ENCODE results near the gene BIN2. TPM values are rescaled to one million over a fixed set of nuclear protein-coding genes. Genes with fewer than 3 reads are reported as not detected.
A peak's percentile ranks its signal among the peaks of the same experiment; 100 is the strongest.
"Not testable (repeated sequence)": the region's sequence is repeated elsewhere in the genome, so short reads cannot be mapped to it uniquely, and the experiment has no call there.

Gene BIN2
- total and polyA plus RNA-seq, 12 donors, result 0.57 to 13.2 (median 1.5) TPM

DNA sequence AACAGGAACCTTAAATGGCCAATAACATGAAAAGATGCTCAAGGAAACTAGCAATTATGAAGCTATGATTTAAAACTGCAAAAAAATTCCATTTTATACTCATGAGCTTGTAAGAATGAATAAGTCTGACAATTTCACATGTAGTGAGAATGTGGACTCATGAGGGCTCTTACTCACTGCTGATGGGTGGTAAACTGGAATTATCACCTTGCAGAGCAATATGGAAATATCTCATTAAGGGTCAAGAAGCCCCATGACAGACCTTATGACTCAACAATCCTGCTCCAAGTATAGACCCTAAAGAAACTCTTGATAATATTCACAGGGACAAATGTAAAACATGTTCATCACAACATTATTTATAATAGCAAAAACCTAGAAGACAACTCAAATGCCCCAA lies 30.3 kb downstream of the BIN2 start:
- Histone ChIP-seq H3K4me1 (peaks cover 0 to 5% (median 0%) of the 10 kb centered on the region in 9 donors), H3K36me3 (peaks cover 0 to 84% (median 0%) of the 10 kb centered on the region in 9 donors), H3K27ac (no peak overlapping the region), H3K9me3 (no peaks in the 10 kb centered on the region), H3K27me3 (no peaks in the 10 kb centered on the region), H3K4me3 (no peak overlapping the region)
- no peak for TF ChIP-seq CTCF (IDR thresholded peaks at IDR 0.05)
- intact Hi-C loops (cut with DNase I), result no loop called here
- no peak for DNase-seq
- no peak for ATAC-seq

DNA sequence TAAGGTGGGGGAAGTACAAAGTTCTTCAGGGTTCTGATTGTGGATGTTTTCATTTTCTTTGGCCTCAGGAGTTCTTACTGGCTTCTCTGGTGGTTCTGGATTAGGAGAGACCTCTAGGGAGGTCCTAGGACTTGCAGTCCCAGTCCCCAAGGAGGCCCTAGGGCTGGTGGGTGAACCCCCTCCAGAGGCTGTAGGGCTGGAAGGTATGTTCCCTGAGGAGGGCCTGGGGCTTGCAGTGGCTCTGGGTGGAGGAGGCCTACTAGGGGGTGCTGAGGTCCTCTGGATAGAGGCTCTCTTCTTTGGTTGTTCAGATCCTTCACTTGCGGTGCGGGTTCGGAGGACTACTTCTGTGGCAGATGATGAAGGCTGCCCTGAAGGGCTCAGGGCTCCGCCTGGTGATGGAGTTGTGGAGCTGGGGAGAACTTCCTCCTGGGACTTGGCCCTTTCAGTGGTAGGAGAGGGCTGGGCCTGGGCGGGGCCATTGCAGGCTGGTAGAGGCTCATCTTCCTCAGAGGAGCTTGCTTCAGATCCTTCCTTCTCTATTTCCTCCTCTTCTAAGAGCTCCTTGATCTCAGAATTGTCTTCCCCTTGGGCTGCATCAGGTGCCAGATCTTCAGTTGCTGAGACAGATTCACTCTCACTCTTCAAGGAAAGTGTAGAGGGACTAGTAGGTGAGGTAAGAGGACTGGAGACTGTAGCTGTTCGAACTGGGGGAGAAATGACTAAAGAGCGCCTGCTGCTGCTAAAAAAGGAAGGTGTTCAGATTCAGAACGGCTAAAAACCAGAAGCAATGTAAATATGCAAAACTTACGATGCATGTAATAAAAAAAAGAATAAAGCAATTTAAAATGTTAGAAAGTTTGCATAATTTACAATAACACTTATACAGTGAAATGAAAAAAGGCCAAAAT lies 32.1 kb downstream of the BIN2 start:
- peaks cover 0 to 83% (median 0%) of the 10 kb centered on the region in 9 donors for H3K36me3 ChIP-seq
- 83 to 84% methylated on average over 9 of the region's 9 CpGs for WGBS, 2 donors
- ATAC-seq (peak in 4 of 8 donors; percentile 53 to 76 (median 68)), DNase-seq (peak; percentile 12 to 48)
- intact Hi-C loops (cut with DNase I); H3K4me3 ChIP-seq; H3K27me3 ChIP-seq; H3K4me1 ChIP-seq; H3K9me3 ChIP-seq: not testable (repeated sequence)
- TF ChIP-seq CTCF (IDR thresholded peaks at IDR 0.05), result peak in 1 of 9 donors; percentile 10
- H3K27ac ChIP-seq, result peak overlapping the region in 1 of 10 donors; percentile 34

- intact Hi-C loops (cut with DNase I), result loop anchor here in 1 of 10 donors (5.0 kb wide), 1 partner anchor 51 kb away; no protein-coding TSS in a partner anchor
- peaks cover 0 to 90% (median 0%) of the 10 kb centered on the region in 9 donors for H3K36me3 ChIP-seq
Observed at GRCh38 chr12:51285843-51286242, 38.1 kb downstream of the BIN2 start.

More at GRCh38 chr12:51285843-51286242, 38.1 kb downstream of the BIN2 start:
- H3K27me3 ChIP-seq, result no peaks in the 10 kb centered on the region
- WGBS, 2 donors, result 88 to 93% methylated on average over 1 of the region's 1 CpG
- ATAC-seq, result no peak
- no peak for DNase-seq
- H3K4me1 ChIP-seq, result no peaks in the 10 kb centered on the region
- H3K9me3 ChIP-seq, result no peaks in the 10 kb centered on the region
- no peak overlapping the region for H3K4me3 ChIP-seq
- no peak overlapping the region for H3K27ac ChIP-seq
- TF ChIP-seq CTCF (IDR thresholded peaks at IDR 0.05), result no peak
